GM12891 (cell line): Measurements from ENCODE around the gene NOD2.

Experiments used
- DNase-seq: peaks from one replicate; pipeline ENCODE4 v3.0.0; 2011; ENCODE audit warnings: low spot score; ENCODE audit not compliant: insufficient read length
- FAIRE-seq: peaks from 2 replicates; lab custom pipeline; 2011; peaks lifted over from hg19 to GRCh38; lab: Jason Lieb, UNC
- PAX5 ChIP-seq: IDR thresholded peaks from 2 replicates; pipeline ENCODE4 v1.6.1; 2011; ENCODE audit warnings: low read length, moderate library complexity, mild to moderate bottlenecking; ENCODE audit not compliant: insufficient read depth, severe bottlenecking
- POLR2A ChIP-seq: IDR thresholded peaks from 2 replicates; pipeline ENCODE4 v1.6.1; 2011; ENCODE audit warnings: low read depth, low read length, control low read depth
- POLR2AphosphoS5 ChIP-seq: IDR thresholded peaks from 2 replicates; pipeline ENCODE4 v1.6.1; 2011; ENCODE audit warnings: low read depth, low read length, control low read depth
- POU2F2 ChIP-seq: IDR thresholded peaks from 2 replicates; pipeline ENCODE4 v1.6.1; 2011; ENCODE audit warnings: low read depth, mild to moderate bottlenecking, control low read depth, low read length, moderate library complexity
- SPI1 ChIP-seq: IDR thresholded peaks from 2 replicates; pipeline ENCODE4 v1.6.1; 2011; ENCODE audit warnings: low read depth, low read length, control low read depth
- TAF1 ChIP-seq: IDR thresholded peaks from 2 replicates; pipeline ENCODE4 v1.6.1; 2011; ENCODE audit warnings: low read depth, low read length, control low read depth

NOD2 gene

DNA sequence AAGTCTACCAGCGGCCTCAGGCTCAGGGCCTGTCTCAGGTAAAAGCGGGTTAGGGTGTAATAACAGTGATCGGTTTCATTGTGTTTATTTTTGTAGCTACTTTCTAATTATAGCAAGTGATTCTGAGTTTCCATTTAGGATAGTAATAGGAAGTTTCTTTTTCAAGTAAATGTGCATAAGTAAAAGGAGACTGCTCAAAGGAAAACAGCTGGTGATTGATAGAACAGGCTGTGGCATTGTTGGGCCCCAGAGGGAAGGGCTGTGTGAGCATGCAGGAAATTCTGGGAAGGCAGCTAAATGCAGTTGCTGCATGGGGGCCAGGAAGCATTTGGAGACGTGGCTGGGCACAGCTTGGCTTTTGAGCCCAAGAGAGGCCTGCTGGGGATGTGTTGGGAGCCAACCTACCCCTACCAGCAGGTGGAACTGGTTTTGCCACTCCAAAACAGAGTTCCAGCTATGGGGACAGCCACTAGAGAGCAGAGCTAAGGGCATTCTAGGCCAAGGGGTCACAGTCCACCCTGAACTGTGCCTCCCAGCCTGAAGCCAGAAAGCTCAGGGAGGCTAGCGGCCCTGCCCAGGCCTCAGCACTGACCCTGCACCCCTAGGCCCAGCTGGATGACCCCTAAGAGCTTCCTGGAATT is 24.9 kb upstream of the NOD2 start:
- DNase-seq (no peak), FAIRE-seq (no peak)
- TF ChIP-seq POLR2AphosphoS5, result no peak
- no peak for TF ChIP-seq PAX5
- TF ChIP-seq POLR2A, result no peak
- no peak for TF ChIP-seq SPI1
- TF ChIP-seq TAF1, result no peak
- TF ChIP-seq POU2F2, result no peak

DNA sequence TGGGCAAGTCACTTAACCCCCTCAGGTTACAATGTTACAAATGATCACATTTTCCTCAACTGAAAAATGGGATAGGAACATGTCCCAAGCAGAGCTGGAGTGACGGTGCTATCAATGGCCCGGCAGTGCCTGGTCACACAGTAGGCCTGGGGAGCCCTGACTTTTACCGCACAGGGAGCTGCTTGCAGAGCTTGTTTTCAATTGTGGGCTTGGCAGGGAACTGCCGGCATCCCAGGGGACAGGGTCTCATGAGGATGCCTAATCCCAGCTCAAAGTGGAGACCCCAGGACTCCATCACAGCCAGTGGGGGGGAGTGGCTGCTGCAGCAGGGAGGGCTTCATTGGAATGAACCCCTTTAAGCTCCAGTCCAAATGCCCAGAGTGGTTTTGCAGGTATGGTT is 23.7 kb upstream of the NOD2 start:
- DNase-seq (no peak), FAIRE-seq (no peak)

GRCh38 chr16:50670476-50670875 is 22.9 kb upstream of the NOD2 start:
- FAIRE-seq (no peak), DNase-seq (no peak)
- TF ChIP-seq TAF1 (no peak), POLR2AphosphoS5 (no peak), POLR2A (no peak), SPI1 (no peak), PAX5 (no peak), POU2F2 (no peak)

More for the DNA sequence above, 23.7 kb upstream of the NOD2 start:
- TF ChIP-seq POU2F2 (no peak), POLR2A (no peak), SPI1 (no peak), PAX5 (no peak), TAF1 (no peak), POLR2AphosphoS5 (no peak)

DNA sequence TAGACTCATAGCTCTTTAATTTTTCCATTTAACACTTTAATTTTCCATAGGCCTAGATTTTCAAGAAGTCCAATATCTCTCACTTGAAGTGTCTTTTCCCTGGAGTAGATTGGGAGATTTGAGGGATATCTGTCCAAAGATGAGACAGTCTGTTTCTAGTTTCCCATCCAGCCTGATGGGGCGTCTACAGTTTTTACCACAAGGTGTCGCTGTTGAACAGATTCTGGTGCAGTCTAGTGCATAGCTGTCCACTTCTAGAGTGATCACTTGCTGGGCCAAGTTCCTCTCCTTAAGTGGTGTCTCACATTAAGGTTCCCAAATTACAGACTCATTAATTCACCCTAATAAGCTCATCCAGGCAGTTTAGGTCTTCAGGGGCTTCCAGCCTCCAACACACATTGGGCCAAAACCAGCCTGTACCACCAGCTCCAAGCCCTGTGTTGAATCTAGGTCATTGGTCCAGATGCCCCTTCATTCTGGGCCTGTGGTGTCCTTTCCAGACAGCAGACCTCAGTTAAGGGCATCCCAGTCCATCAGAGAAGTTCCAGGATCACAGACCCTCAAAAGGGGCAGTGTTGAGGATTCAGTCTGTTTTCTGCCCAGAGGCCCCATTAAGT is 21.7 kb upstream of the NOD2 start:
- no peak for TF ChIP-seq POLR2AphosphoS5
- no peak for TF ChIP-seq PAX5
- no peak for TF ChIP-seq TAF1
- TF ChIP-seq POU2F2, result no peak
- no peak for TF ChIP-seq SPI1
- TF ChIP-seq POLR2A, result no peak
- no peak for DNase-seq
- peak; percentile 82 for FAIRE-seq

DNA sequence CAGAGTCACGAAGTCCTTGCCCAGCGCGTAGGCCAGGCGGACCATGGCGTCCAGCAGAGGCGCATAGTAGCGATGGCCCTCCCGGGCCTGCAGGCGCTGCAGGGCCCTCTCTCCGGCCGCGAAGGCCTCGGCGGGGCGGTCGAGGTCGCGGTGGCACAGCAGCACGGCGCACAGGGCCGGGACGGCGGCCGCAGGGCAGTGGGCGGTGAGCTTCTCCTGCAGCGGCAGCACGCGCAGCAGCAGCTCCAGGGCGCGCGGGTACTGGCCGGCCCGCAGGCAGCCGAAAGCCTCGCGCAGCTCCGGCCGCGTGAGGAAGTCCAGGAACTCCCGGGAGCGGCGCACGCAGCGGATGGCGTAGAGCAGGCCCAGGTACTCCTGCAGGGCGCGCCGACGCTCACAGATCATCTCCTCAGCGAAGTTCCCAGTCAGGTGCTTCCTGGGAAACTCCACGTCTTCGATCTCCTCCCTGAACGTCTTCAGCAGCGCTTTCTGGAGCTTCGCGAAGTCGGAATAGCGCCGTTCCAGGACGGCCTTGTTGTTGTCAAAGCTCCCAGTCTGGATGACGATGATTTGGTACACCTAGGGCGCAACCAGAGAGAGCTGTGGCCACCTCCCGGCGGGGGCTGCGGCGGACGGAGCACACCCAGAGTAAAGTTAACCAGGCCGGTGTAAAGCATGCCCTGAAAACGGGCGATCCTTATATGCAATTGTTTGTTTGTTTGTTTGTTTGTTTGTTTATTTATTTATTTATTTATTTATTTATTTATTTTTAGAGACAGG is 19.7 kb upstream of the NOD2 start:
- DNase-seq (no peak), FAIRE-seq (no peak)
- TF ChIP-seq PAX5 (no peak), POU2F2 (no peak), POLR2AphosphoS5 (no peak), POLR2A (no peak), TAF1 (no peak), SPI1 (no peak)

GRCh38 chr16:50674831-50675230 is 18.6 kb upstream of the NOD2 start:
- DNase-seq (no peak), FAIRE-seq (no peak)
- no peak for TF ChIP-seq TAF1
- no peak for TF ChIP-seq SPI1
- no peak for TF ChIP-seq POU2F2
- no peak for TF ChIP-seq PAX5
- TF ChIP-seq POLR2AphosphoS5, result no peak

DNA sequence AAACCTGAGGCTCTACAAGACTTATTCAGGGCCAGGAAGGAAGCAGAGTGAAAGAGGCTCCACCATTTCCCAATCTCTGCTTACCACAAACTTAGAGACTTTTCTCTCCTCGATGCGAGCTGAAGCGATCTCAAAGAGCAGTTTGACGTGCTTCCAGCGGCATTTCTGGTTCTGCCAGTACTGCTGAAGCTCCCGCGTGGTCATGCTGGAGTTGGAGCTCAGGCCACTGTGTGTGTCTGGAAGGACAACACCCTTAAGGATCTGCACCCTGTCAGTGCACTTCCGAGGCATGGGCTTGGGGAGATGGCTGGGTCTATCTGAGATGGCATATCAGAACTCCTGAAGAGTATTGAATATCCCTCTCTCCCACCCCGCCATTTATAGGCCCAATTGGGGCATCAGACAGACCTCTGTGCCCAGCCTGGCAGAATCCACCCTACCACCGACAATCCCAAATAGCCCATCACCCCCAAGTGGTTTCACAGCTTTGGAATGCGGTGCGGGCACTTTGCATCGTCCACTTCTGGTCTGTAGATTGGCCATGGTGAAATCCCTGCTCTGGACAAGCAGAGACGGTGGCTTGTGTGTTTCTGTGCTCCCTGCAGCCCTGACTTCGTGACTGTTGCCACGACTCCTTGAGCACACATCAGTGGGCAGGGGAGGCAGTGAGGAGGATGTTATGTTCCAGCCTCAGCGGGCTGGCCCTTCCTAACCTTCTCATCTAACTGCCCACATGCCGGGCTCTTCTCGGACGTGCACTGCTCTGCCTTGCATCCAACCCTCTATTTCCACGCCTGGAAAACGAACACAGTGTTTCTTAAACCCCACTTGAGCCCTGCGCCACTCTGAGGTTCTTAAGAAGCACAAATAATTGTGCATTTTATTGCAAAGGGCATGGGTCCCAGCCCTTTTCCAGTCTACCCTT is 17.5 kb upstream of the NOD2 start:
- TF ChIP-seq POLR2AphosphoS5, result no peak
- TF ChIP-seq POU2F2, result no peak
- TF ChIP-seq SPI1, result no peak
- no peak for TF ChIP-seq TAF1
- no peak for TF ChIP-seq POLR2A
- no peak for TF ChIP-seq PAX5
- no peak for FAIRE-seq
- DNase-seq, result no peak

- DNase-seq, result no peak
- TF ChIP-seq POLR2A, result no peak
- TF ChIP-seq POLR2AphosphoS5, result no peak
- TF ChIP-seq POU2F2, result no peak
- FAIRE-seq, result no peak
These were observed 16.7 kb upstream of the NOD2 start for GRCh38 chr16:50676684-50677225.

DNA sequence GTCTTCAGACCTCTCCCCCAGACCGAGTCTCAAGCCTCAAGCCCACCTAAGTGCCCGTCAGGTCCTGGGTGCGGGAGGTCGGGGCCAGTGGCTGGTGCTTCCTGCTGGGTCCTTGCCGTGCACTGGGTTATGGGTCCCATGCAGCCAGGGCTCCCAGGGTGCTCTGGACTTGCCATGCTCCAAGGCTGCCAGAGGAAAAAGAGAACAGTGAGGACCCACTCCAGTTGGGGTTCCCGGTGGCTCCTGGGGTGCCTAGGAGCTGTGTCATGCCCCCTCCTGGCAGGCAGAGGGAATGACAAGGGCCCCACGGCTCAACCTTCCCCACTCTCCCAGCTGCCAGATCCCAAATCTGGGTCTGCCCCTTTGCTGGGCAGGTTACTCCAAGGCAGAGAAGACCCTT is 16.1 kb upstream of the NOD2 start:
- DNase-seq, result no peak
- FAIRE-seq, result no peak
- TF ChIP-seq POLR2A, result no peak
- no peak for TF ChIP-seq TAF1
- no peak for TF ChIP-seq POU2F2
- no peak for TF ChIP-seq POLR2AphosphoS5
- no peak for TF ChIP-seq PAX5
- no peak for TF ChIP-seq SPI1
